Measurements from ENCODE around the gene FLT1. TPM values are rescaled to one million over a fixed set of nuclear protein-coding genes. Genes with fewer than 3 reads are reported as not detected.

Gene FLT1
- total RNA-seq, 1 donor from 2014 or later, result 6.5 TPM

- H3K27ac Mint-ChIP-seq, result no peak overlapping the region
- H3K4me1 Mint-ChIP-seq, result peaks cover 2% of the 10 kb centered on the region
- H3K36me3 Mint-ChIP-seq, result peaks cover 13% of the 10 kb centered on the region
- TF ChIP-seq CTCF (IDR thresholded peaks at IDR 0.05; ENCODE audit: unreplicated experiment), result no peak
- H3K27me3 Mint-ChIP-seq (ENCODE audit: low read depth), result no peaks in the 10 kb centered on the region
- H3K4me3 Mint-ChIP-seq, result no peak overlapping the region
- no peak for DNase-seq (ENCODE audit: low spot score in 2 of 2, unreplicated experiment in 2 of 2)
- no peaks in the 10 kb centered on the region for H3K9me3 Mint-ChIP-seq
Measured at GRCh38 chr13:28299916-28300315, 195.0 kb downstream of the FLT1 start.

- Mint-ChIP-seq H3K4me3 (no peak overlapping the region), H3K27ac (no peak overlapping the region), H3K27me3 (ENCODE audit: low read depth) (no peaks in the 10 kb centered on the region), H3K4me1 (no peaks in the 10 kb centered on the region), H3K36me3 (peaks cover 23% of the 10 kb centered on the region), H3K9me3 (no peaks in the 10 kb centered on the region)
- no peak for TF ChIP-seq CTCF (IDR thresholded peaks at IDR 0.05; ENCODE audit: unreplicated experiment)
- DNase-seq (ENCODE audit: low spot score in 2 of 2, unreplicated experiment in 2 of 2), result no peak
Measured at GRCh38 chr13:28297341-28297740, 197.6 kb downstream of the FLT1 start.

GRCh38 chr13:28286263-28286662 lies 208.7 kb downstream of the FLT1 start:
- Mint-ChIP-seq H3K27ac (no peak overlapping the region), H3K4me3 (no peak overlapping the region), H3K4me1 (no peaks in the 10 kb centered on the region), H3K36me3 (peaks cover 26% of the 10 kb centered on the region), H3K9me3 (no peaks in the 10 kb centered on the region), H3K27me3 (ENCODE audit: low read depth) (no peaks in the 10 kb centered on the region)
- no peak for TF ChIP-seq CTCF (IDR thresholded peaks at IDR 0.05; ENCODE audit: unreplicated experiment)
- no peak for DNase-seq (ENCODE audit: low spot score in 2 of 2, unreplicated experiment in 2 of 2)

DNA sequence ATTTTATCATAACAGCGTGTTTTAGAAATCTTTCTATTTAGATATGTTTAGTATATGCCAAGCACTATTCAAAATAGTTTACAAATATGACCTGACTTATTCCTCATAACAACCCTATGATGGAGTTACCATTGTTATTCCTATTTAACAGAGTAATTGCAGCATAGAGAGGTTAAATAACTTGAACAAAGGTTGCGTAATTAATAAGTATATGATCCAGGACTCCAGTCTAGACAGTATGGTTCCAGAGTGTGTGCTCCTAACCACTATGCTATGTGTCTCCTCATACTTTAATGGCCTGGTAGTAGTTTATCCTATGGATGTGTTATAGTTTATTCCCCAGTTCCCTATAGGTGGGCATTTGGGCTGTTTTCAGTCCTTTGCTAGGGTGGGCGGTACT lies 211.3 kb downstream of the FLT1 start:
- no peaks in the 10 kb centered on the region for H3K4me1 Mint-ChIP-seq
- no peak overlapping the region for H3K4me3 Mint-ChIP-seq
- no peak for DNase-seq (ENCODE audit: low spot score in 2 of 2, unreplicated experiment in 2 of 2)
- no peak for TF ChIP-seq CTCF (IDR thresholded peaks at IDR 0.05; ENCODE audit: unreplicated experiment)
- no peak overlapping the region for H3K27ac Mint-ChIP-seq
- H3K36me3 Mint-ChIP-seq, result peaks cover 38% of the 10 kb centered on the region
- no peaks in the 10 kb centered on the region for H3K27me3 Mint-ChIP-seq (ENCODE audit: low read depth)
- H3K9me3 Mint-ChIP-seq, result no peaks in the 10 kb centered on the region

DNA sequence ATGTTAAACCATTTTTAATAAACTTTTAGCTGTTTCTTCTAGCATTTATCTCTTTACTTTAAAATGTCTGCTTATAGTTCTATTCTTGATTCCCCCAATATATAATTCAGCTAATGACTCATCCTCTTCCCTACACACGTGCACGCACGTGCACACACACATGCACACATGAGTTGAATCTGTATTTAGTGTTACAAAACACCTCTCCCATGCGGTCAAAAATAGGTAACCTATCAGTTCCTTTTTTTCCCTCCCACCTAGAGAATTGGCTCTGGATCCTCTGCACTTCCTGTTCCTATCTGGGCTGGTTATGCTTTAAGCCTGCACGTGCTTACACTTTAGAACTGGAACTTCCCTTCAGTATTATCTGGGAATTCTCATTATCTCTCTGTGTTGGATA lies 212.5 kb downstream of the FLT1 start:
- Mint-ChIP-seq H3K36me3 (peaks cover 35% of the 10 kb centered on the region), H3K9me3 (no peaks in the 10 kb centered on the region), H3K27me3 (ENCODE audit: low read depth) (no peaks in the 10 kb centered on the region), H3K4me3 (no peak overlapping the region), H3K4me1 (no peaks in the 10 kb centered on the region), H3K27ac (no peak overlapping the region)
- TF ChIP-seq CTCF (IDR thresholded peaks at IDR 0.05; ENCODE audit: unreplicated experiment), result no peak
- no peak for DNase-seq (ENCODE audit: low spot score in 2 of 2, unreplicated experiment in 2 of 2)

DNA sequence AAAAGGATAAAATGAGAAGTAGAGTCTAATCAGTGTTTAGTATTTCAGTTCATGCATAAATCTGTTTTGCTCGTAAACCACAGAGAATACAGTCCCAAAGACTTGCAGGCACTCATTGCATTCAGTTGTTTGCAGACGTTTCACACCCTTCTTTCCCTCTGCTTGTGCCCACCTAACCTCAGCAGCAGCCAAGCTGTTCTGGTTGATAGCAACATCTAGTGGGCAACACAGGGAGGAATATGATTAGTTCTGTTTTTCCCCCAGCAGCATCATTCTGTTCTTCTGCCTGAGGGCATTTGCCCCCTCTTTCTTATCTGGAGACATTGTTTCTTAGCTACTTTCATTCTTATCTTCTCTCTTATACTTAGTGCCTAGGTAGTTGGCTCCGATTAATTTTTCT lies 221.0 kb downstream of the FLT1 start:
- Mint-ChIP-seq H3K9me3 (no peaks in the 10 kb centered on the region), H3K36me3 (peaks cover 14% of the 10 kb centered on the region), H3K27ac (no peak overlapping the region), H3K4me3 (no peak overlapping the region), H3K27me3 (ENCODE audit: low read depth) (no peaks in the 10 kb centered on the region), H3K4me1 (no peaks in the 10 kb centered on the region)
- DNase-seq (ENCODE audit: low spot score in 2 of 2, unreplicated experiment in 2 of 2), result no peak
- TF ChIP-seq CTCF (IDR thresholded peaks at IDR 0.05; ENCODE audit: unreplicated experiment), result no peak

Data from mesothelial cell of epicardium (in vitro differentiated cells).